ENCODE data around the gene ARMC6. TPM values are rescaled to one million over a fixed set of nuclear protein-coding genes. Genes with fewer than 3 reads are reported as not detected.

The ARMC6 gene
- total and polyA plus RNA-seq, 2 donors (not counting 3 experiments of a cell fraction or from before 2014, with no cell fraction given): 33.9 to 44.7 TPM

DNA sequence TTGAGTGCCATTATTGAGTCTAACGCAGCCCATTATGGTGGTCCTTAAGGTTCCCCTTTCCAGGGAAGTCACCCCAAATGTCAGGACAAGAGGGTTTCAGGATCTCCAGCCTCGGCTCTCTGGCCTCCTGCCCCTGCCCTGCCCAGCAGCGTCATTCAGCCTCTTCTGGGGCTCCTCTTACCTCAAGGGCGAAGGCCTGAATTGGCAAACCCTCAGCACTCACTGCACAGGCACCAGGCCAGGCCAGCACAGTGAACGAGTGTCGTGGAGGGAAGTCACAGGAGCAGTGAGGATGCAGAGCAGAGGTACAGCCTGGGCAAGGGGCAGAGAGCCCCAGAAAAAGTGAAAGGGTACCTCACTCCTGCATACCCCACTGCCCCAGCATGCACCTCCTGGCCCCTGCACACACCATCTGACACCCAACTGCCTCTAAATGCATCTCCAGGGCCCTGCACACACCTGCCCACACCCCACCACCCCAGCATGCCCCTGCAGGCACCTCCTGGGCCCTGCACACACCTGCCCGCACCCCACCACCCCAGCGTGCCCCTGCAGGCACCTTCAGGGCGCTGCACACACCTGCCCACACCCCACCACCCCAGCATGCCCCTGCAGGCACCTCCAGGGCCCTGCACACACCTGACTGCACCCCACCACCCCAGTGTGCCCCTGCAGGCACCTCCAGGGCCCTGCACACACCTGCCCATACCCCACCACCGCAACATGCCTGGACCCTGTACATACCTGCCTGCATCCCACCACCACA is 50.2 kb downstream of the ARMC6 start:
- FAIRE-seq (no peak), DNase-seq (ENCODE audit: low read depth, low spot score) (no peak)
- CTCF ChIA-PET: no interaction called here
- no peak overlapping the region for H3K4me2 ChIP-seq (ENCODE audit: insufficient read depth, low read length)
- H3K27ac ChIP-seq (ENCODE audit: insufficient read depth, low read depth, low read length): no peak overlapping the region
- dilution Hi-C loops (cut with MboI; ENCODE audit: extremely low pct_ligation_motif_present, low sequenced_read_pairs): no loop called here
- intact Hi-C loops (cut with micrococcal nuclease): no loop called here
- H3K36me3 ChIP-seq (ENCODE audit: control insufficient read depth in 2 of 2, extremely low read depth in 1 of 2, insufficient read depth in 2 of 2, low read length in 2 of 2): no peaks in the 10 kb centered on the region
- BruUV-seq (replicated peaks): no TSS peak
- H3K27me3 ChIP-seq (ENCODE audit: control insufficient read depth in 2 of 2, insufficient read depth in 2 of 2, low read length in 2 of 2): no peaks in the 10 kb centered on the region
- no peak overlapping the region for H3K4me3 ChIP-seq (replicated peaks in 1 of 3; ENCODE audit: insufficient read depth in 1 of 3, low read depth in 1 of 3, low read length in 3 of 3)
- no peak overlapping the region for H2AFZ ChIP-seq (ENCODE audit: low read depth, low read length)
- POLR2A ChIA-PET: no interaction called here
- H3K9me3 ChIP-seq (replicated peaks; ENCODE audit: control insufficient read depth, insufficient read depth, low read length): no peaks in the 10 kb centered on the region
- H3K9me1 ChIP-seq (replicated peaks; ENCODE audit: control insufficient read depth, extremely low read depth, insufficient read depth, low read length): no peaks in the 10 kb centered on the region
- H3K4me1 ChIP-seq (ENCODE audit: control insufficient read depth, extremely low read depth, insufficient read depth, low read length): no peaks in the 10 kb centered on the region
- H4K20me1 ChIP-seq (replicated peaks; ENCODE audit: control insufficient read depth, extremely low read depth, insufficient read depth, low read length): no peaks in the 10 kb centered on the region
- no peaks in the 10 kb centered on the region for H3K79me2 ChIP-seq (ENCODE audit: control insufficient read depth, insufficient read depth, low read length)
- H3K9ac ChIP-seq (replicated peaks; ENCODE audit: extremely low read depth, insufficient read depth, low read length): no peak overlapping the region
- no peak for TF ChIP-seq FOS (IDR thresholded peaks at IDR 0.05; ENCODE audit: borderline replicate concordance, insufficient read depth, low read length)
- TF ChIP-seq, protein P1, sequence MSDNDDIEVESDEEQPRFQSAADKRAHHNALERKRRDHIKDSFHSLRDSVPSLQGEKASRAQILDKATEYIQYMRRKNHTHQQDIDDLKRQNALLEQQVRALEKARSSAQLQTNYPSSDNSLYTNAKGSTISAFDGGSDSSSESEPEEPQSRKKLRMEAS (IDR thresholded peaks at IDR 0.05; ENCODE audit: insufficient read depth, insufficient read length): no peak
- no peak for TF ChIP-seq MYC (IDR thresholded peaks at IDR 0.05; ENCODE audit: low read depth, low read length)
- TF ChIP-seq GATA2 (IDR thresholded peaks at IDR 0.05; ENCODE audit: insufficient read depth, insufficient read length, low read depth, low read length): no peak
- TF ChIP-seq POLR2AphosphoS5 (IDR thresholded peaks at IDR 0.05; ENCODE audit: insufficient read depth, low read depth, low read length): no peak
- TF ChIP-seq POLR2A (IDR thresholded peaks at IDR 0.05; ENCODE audit: low read depth, low read length): no peak
- TF ChIP-seq, protein P2, sequence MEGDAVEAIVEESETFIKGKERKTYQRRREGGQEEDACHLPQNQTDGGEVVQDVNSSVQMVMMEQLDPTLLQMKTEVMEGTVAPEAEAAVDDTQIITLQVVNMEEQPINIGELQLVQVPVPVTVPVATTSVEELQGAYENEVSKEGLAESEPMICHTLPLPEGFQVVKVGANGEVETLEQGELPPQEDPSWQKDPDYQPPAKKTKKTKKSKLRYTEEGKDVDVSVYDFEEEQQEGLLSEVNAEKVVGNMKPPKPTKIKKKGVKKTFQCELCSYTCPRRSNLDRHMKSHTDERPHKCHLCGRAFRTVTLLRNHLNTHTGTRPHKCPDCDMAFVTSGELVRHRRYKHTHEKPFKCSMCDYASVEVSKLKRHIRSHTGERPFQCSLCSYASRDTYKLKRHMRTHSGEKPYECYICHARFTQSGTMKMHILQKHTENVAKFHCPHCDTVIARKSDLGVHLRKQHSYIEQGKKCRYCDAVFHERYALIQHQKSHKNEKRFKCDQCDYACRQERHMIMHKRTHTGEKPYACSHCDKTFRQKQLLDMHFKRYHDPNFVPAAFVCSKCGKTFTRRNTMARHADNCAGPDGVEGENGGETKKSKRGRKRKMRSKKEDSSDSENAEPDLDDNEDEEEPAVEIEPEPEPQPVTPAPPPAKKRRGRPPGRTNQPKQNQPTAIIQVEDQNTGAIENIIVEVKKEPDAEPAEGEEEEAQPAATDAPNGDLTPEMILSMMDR (IDR thresholded peaks at IDR 0.05; ENCODE audit: extremely low read depth in 1 of 2, insufficient read depth in 1 of 2, low read depth in 1 of 2, low read length in 2 of 2): no peak
- no peak for TF ChIP-seq EZH2 (IDR thresholded peaks at IDR 0.05; ENCODE audit: borderline replicate concordance, low read depth, low read length, severe bottlenecking)
- no peak for TF ChIP-seq JUN (IDR thresholded peaks at IDR 0.05; ENCODE audit: borderline replicate concordance, insufficient read depth, insufficient read length, low read depth)

Measured in endothelial cell of umbilical vein (primary cell).